ENCODE results near the gene NACA.

GRCh38 chr12:56671608-56672007 lies 53.5 kb downstream of the NACA start:
- TF ChIP-seq, protein P1, sequence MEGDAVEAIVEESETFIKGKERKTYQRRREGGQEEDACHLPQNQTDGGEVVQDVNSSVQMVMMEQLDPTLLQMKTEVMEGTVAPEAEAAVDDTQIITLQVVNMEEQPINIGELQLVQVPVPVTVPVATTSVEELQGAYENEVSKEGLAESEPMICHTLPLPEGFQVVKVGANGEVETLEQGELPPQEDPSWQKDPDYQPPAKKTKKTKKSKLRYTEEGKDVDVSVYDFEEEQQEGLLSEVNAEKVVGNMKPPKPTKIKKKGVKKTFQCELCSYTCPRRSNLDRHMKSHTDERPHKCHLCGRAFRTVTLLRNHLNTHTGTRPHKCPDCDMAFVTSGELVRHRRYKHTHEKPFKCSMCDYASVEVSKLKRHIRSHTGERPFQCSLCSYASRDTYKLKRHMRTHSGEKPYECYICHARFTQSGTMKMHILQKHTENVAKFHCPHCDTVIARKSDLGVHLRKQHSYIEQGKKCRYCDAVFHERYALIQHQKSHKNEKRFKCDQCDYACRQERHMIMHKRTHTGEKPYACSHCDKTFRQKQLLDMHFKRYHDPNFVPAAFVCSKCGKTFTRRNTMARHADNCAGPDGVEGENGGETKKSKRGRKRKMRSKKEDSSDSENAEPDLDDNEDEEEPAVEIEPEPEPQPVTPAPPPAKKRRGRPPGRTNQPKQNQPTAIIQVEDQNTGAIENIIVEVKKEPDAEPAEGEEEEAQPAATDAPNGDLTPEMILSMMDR (IDR thresholded peaks at IDR 0.05), result no peak
- TF ChIP-seq EZH2 (IDR thresholded peaks at IDR 0.05) (no peak), EZH2phosphoT487 (IDR thresholded peaks at IDR 0.05) (no peak)

Measured in neural progenitor cell (in vitro differentiated cells).